Esophagus muscularis mucosa (tissue), 3 donors: ENCODE measurements around the gene ZBTB11.

Experiments
- POLR2A ChIP-seq: fragments of 450-650 bp; IDR thresholded peaks from one replicate; pipeline ENCODE4 v1.6.1; 2017; ENCODE audit warnings: antibody characterized with exemption, moderate library complexity, mild to moderate bottlenecking, low read depth
- POLR2AphosphoS5 ChIP-seq, 2 donors: sonication (generic); formaldehyde crosslinking; IDR thresholded peaks; one replicate each; pipeline ENCODE4 v1.6.1; 2017; ENCODE audit warnings: antibody characterized with exemption in 2 of 2
- TF ChIP-seq, protein P1 (sequence below), 3 experiments: fragments of 200-600 bp in 2 of 3; fragments of 450-650 bp in 1 of 3; sonication (generic) in 2 of 3; IDR thresholded peaks; one replicate each; pipeline ENCODE4 v1.5.1; 2017 to 2019; ENCODE audit warnings: antibody characterized with exemption in 3 of 3, mild to moderate bottlenecking in 2 of 3, moderate library complexity in 1 of 3

DNA sequence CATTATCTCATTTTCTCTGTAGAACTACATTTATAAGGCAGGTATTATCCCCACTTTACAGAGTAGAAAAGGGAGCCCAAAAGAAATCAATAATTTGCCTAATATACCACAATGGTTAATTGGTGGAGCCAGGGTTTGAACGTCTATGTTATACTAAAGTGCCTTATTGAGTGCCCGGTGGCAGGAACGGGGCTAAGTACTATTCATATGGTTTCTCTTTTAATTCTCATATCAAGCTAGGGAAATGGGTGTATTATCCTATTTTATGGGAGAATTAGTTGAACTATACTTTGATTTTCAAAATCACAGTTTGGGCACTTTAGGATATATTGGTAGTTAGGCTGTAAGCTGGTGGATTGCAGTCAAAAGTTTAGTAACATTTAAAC, 49.0 kb upstream of the ZBTB11 start:
- TF ChIP-seq POLR2A (no peak), POLR2AphosphoS5 (IDR thresholded peaks at IDR 0.05) (no peak)
- TF ChIP-seq, protein P1, sequence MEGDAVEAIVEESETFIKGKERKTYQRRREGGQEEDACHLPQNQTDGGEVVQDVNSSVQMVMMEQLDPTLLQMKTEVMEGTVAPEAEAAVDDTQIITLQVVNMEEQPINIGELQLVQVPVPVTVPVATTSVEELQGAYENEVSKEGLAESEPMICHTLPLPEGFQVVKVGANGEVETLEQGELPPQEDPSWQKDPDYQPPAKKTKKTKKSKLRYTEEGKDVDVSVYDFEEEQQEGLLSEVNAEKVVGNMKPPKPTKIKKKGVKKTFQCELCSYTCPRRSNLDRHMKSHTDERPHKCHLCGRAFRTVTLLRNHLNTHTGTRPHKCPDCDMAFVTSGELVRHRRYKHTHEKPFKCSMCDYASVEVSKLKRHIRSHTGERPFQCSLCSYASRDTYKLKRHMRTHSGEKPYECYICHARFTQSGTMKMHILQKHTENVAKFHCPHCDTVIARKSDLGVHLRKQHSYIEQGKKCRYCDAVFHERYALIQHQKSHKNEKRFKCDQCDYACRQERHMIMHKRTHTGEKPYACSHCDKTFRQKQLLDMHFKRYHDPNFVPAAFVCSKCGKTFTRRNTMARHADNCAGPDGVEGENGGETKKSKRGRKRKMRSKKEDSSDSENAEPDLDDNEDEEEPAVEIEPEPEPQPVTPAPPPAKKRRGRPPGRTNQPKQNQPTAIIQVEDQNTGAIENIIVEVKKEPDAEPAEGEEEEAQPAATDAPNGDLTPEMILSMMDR (IDR thresholded peaks at IDR 0.05), result no peak
